ENCODE measurements around the gene HERC3.

HERC3 gene

GRCh38 chr4:88661739-88662138 lies 69.5 kb downstream of the HERC3 start:
- DNase-seq: no peak

DNA sequence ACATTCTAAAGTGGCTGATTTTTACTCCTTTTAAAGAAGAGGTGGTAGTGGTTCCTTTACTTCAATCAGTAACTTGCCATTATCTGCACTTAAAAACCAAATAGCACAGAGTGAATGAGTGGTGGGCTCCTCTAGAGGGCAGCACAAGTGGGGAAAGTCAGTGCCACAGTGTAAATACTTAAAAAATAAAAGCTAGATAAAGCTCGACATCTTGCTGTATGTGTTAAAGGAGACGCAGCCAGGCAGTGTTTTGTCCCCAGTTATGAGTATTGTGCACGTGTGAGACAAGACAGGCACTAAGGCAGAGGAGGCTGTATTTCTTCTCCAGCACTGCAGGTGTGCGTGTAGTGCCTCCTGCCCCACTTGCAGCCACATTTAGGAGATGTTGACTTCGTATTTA lies 80.7 kb downstream of the HERC3 start:
- DNase-seq: peak; percentile 30

DNA sequence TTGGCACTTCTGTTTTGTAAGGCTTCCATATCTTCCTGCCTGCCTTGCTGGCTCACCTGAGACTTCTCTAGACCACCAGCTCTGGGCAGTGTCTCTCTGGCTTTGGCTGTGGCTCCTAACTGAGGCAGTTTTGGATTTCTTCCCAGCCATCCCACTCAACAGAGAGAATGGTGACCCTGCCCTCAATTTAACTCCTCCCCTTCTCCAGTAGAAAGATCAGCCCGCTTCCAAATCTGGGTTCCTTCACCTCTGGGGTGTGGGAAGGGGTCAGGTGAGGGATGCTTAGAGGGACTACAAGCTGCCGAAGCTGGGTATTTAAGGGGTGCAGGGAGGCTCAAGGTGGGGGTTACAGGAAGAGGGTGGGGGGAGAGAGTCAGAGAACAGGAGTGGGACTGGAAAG lies 81.6 kb downstream of the HERC3 start:
- DNase-seq: no peak

GRCh38 chr4:88674565-88674964 lies 82.3 kb downstream of the HERC3 start:
- no peak for DNase-seq

- no peak for DNase-seq
Measured at GRCh38 chr4:88674979-88675378, 82.7 kb downstream of the HERC3 start.

DNA sequence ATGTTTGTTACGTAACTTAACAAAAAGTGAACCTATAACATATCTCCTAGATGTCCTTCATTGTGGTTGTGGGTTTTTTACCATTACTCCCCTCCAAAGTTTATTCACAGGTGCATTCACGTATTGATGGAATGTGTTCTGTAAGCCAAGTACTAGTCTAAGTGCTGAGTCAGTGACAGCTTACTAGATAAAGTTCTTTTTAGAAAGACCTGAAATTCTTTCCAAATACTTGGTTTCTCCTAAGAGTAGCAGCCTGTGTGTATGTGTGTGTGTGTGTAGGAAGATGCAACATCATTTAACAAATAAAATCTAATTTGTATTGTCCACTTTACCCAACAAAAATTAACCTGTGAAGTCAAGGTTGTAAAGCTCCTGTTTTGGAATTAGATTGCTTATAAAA lies 83.3 kb downstream of the HERC3 start:
- DNase-seq: no peak

DNA sequence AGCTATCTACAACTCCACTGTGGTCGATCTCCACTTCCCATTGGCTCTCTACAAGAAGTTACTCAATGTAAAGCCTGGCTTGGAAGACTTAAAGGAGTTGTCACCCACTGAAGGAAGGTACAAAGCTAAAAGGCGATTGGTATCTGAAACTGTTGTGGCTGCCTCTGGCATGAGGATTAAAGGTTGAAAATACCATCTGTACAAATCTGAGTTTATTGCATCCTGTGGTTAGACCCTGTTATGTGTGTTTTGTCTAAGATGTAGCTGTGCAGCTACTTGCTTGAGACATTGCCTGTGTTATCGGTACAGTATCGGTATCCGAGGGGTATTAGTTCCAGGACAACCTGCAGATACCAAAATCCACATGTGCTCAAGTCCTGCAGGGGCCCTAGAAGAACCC lies 88.9 kb downstream of the HERC3 start:
- DNase-seq: no peak

GRCh38 chr4:88690355-88690754 lies 98.1 kb downstream of the HERC3 start:
- no peak for DNase-seq

- DNase-seq: no peak
Measured at GRCh38 chr4:88693792-88694191, 101.5 kb downstream of the HERC3 start.

- DNase-seq: no peak
Measured at GRCh38 chr4:88696630-88697029, 104.3 kb downstream of the HERC3 start.

GRCh38 chr4:88697141-88697540 lies 104.9 kb downstream of the HERC3 start:
- peak; percentile 40 for DNase-seq

GRCh38 chr4:88697588-88698329 lies 105.5 kb downstream of the HERC3 start, which contains the start of gene NAP1L5:
Gene NAP1L5, minus strand, starts transcription at chr4:88697829. Its CDS starts 75 bp downstream, at chr4:88697754.
- peak; percentile 79 for DNase-seq

DNA sequence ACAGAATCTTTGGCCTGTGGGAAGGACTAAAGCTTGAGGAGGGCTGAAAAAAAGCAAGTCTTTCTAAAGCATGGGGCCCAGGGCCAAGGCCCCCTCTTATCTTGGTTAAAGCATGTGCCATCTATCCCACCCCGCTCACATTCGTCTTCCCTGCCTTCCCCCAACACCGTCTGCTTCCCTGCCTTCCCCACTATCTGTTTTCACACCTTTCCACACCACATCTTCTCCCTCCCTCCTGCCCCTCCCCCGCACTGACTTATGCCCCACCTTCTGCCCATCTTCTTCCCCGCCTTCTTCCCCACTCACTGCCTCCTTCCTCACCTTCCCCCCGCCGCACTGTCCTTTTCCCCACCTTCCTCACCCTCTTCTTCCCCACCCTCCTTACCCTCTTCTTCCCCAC lies 106.2 kb downstream of the HERC3 start:
- DNase-seq: no peak

DNA sequence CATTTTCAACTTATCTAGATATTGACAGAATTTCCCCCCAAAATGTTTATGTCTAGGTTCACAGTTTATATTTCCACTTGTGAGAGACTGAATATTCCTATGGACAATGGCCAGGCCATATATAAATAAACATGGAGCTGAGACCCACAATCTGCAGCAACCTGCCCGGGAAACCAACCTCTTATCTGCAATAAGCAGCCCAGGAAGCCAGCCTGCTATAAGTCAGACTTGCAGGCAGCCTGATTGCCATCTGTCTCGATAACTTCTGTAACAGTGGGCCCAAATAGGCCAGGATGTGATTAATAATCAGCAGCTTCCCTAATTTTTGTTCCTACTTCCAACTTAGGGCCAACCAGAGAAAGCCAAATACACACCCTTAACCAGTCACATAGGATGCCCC lies 110.5 kb downstream of the HERC3 start:
- no peak for DNase-seq

GRCh38 chr4:88705223-88705622 lies 112.9 kb downstream of the HERC3 start:
- no peak for DNase-seq

DNA sequence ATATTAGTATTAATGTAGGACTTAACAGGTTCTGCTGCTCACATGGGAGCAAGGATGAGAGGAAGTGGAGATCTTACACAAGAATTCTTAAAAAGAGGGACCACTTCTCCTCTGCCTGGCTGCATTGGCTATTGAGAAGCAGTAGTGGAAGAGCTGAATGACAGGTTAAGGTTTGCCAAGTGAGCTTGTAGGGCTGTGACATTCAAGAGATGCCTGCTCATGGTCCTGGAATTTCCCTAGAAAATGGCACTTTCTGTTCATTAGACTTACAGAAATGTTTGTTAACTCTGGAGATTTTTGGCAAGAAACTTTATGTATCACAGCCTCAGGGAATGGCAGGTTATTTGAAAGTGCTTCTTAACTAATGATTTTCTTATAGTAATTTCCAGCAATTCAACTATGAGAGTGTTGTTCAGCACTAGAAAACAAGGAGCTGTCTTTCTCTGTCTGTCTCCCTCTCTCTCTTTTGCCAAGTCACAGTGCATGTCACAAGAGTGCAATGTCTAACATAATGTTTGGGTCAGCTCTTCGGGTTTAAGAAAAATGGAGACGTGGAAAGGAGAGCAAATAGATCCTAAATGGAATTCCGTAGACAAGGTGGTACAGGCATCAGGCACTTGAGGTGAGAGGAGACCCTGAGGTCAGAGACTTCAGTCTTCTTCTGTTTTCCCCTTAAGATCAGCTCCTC lies 113.7 kb downstream of the HERC3 start:
- no peak for DNase-seq

DNA sequence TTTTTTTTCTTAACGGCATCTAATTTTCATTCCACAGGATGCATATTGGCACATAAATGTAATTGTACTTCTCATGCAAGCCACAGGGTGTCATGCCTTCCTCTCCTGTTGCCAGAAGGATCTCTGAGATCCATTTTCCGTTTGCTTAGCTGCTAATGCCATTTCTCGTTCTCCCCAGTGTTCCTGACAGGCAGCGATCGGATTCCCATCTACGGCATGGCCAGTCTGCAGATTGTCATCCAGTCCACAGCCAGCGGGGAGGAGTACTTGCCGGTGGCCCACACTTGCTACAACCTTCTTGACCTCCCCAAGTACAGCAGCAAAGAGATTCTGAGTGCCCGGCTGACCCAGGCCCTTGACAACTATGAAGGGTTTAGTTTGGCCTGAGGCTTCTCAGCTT lies 114.3 kb downstream of the HERC3 start:
- DNase-seq: no peak

- DNase-seq: no peak
Measured at GRCh38 chr4:88709989-88710388, 117.7 kb downstream of the HERC3 start.

DNA sequence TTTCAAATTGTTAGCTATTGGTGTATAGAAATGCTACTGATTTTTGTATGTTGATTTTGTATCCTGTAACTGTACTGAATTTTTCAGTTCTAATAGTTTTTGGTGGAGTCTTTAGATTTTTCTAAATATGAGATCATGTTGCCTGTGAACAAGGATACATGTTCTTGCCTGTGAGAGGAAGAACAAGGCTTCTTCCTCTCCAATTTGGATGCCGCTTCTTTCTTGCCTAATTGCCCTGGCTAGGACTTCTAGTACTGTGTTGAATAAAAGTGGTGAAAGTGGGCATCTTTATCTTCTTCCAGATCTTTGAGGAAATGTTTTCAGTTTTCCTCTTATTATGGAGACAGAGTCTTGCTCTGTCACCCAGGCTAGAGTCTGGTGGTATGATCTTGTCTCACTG lies 121.5 kb downstream of the HERC3 start:
- DNase-seq: no peak

DNA sequence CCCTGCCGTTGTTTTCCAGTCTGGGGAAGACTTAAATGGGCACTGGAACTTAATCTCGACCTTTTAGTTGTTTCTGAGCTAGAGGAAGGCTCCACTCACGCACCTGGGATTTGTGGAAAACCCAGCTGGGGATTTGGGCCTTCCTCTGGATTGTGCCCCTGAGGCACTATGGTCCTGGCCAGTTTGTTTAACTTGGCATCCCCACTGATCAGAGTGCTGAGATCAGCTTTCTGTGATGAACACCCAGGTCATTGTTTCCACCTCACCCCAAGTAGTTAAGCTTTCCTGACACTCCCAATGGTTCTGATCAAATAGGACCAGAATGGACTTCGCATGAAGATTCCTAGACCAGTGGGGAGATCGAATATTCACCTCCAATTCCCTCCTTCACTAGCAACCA lies 125.8 kb downstream of the HERC3 start:
- no peak for DNase-seq

DNA sequence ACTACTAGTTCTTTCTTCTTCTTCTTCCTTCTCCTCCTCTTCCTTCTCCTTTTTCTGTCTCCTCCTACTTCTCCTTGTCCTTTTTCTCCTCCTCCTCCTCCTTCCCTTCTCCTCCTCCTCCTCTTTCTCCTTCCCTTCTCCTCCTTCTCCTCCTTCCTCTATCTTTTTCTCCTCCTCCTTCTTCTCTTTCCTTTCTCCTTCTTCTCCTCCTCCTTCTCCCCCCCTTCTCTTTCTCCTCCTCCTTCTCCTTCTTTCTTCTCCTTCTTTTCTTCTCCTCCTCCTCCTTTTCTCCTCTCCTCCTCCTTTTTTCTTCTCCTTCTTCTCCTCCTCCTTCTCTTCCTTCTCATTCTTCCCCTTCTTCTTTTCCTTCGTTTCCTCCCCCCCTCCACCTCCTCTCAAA lies 127.1 kb downstream of the HERC3 start:
- no peak for DNase-seq

DNA sequence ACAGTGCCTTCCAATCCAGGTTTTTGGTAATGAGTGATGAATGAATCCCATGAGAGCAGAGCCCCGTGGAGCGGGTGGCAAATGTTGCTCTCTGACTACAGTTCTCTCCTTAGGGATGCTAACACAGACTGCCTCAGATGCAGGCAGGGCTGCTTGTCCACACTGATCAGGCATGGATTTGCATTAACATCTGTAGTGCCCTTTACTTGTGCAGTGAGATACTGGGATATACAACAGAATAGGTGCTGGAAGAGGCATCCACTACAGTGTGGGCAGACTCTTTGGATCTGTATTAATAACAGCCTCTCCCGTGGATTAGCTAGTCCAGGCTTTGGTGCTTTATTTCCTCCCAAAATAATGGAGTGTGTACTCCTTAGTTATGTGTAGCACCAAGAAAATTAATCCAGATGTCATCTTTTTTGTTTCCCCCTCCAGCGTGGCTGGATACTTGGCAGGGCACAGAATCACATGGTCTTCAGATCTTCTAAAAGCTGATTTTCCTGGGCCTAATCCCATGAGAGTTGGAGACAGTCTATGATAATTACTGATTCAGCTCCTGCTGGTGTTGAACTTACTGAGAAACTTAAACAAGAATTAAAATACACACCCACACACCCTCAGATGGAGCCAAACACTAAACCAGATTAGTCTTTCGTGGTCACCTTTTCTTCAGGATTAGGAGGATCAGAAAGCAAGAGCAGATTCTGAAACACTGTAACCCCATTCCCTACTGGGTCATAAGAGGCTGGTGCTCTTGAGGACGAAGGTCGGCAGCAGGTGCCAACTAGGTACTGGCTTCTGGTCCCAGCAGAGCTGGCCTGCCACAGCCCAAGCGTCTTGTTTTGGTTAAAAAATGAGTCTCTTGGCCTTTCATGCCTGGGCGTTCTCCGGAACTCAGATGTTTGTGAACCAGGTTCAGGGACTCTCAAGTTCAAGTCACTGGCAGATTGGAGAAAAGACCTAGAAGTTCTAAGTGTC lies 128.5 kb downstream of the HERC3 start:
- DNase-seq: no peak

- DNase-seq: no peak
Measured at GRCh38 chr4:88722276-88722780, 130.0 kb downstream of the HERC3 start.

Data from CD4-positive, alpha-beta T cell treated with Interleukin-12 subunit alpha and Interleukin-12 subunit beta, for 1 hour (primary cell).